ENCODE measurements around the gene ATP8A2. TPM values are rescaled to one million over a fixed set of nuclear protein-coding genes. Genes with fewer than 3 reads are reported as not detected.

The ATP8A2 gene
- total and polyA plus RNA-seq, 2 of the 4 experiments (the other 2 are of a cell fraction) = 0.02 to 0.18 TPM

DNA sequence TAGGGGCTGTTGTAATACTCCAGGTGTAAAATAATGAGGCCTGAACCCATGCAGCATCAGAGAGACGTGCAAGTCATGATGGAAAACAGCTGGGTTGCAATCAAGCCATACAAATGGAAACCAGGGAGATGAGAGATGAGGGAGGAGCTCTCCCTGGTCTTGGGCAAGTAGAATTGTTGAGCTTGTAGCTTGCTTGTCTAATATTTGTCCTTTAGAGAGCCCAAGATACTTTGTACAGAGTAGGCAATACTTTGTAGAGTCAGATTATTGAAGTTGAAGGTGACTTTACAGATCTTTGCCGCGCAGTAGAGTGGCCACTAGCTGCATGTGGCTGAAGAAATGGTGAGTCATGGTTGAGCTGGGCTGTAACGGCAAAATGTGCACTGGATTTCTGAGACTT, 8.3 kb downstream of the ATP8A2 start:
- TF ChIP-seq, protein P1, sequence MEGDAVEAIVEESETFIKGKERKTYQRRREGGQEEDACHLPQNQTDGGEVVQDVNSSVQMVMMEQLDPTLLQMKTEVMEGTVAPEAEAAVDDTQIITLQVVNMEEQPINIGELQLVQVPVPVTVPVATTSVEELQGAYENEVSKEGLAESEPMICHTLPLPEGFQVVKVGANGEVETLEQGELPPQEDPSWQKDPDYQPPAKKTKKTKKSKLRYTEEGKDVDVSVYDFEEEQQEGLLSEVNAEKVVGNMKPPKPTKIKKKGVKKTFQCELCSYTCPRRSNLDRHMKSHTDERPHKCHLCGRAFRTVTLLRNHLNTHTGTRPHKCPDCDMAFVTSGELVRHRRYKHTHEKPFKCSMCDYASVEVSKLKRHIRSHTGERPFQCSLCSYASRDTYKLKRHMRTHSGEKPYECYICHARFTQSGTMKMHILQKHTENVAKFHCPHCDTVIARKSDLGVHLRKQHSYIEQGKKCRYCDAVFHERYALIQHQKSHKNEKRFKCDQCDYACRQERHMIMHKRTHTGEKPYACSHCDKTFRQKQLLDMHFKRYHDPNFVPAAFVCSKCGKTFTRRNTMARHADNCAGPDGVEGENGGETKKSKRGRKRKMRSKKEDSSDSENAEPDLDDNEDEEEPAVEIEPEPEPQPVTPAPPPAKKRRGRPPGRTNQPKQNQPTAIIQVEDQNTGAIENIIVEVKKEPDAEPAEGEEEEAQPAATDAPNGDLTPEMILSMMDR (conservative IDR thresholded peaks at IDR 0.05; ENCODE audit: low read depth, low read length) = no peak
- no peak for TF ChIP-seq RAD21 (IDR thresholded peaks at IDR 0.05; ENCODE audit: low read length)
- no peak for TF ChIP-seq CEBPB (IDR thresholded peaks at IDR 0.05; ENCODE audit: low read depth, low read length)
- TF ChIP-seq, protein P2, sequence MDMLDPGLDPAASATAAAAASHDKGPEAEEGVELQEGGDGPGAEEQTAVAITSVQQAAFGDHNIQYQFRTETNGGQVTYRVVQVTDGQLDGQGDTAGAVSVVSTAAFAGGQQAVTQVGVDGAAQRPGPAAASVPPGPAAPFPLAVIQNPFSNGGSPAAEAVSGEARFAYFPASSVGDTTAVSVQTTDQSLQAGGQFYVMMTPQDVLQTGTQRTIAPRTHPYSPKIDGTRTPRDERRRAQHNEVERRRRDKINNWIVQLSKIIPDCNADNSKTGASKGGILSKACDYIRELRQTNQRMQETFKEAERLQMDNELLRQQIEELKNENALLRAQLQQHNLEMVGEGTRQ (IDR thresholded peaks at IDR 0.05; ENCODE audit: low read depth, low read length) = no peak
- TF ChIP-seq POLR2A (IDR thresholded peaks at IDR 0.05; ENCODE audit: low read depth, low read length) = no peak
- TF ChIP-seq MAFK (IDR thresholded peaks at IDR 0.05; ENCODE audit: low read depth, low read length) = no peak
- TF ChIP-seq RCOR1 (IDR thresholded peaks at IDR 0.05; ENCODE audit: insufficient replicate concordance, low read length) = no peak
- TF ChIP-seq, protein P3, sequence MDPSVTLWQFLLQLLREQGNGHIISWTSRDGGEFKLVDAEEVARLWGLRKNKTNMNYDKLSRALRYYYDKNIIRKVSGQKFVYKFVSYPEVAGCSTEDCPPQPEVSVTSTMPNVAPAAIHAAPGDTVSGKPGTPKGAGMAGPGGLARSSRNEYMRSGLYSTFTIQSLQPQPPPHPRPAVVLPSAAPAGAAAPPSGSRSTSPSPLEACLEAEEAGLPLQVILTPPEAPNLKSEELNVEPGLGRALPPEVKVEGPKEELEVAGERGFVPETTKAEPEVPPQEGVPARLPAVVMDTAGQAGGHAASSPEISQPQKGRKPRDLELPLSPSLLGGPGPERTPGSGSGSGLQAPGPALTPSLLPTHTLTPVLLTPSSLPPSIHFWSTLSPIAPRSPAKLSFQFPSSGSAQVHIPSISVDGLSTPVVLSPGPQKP (IDR thresholded peaks at IDR 0.05; ENCODE audit: borderline replicate concordance, low read depth, low read length) = no peak
- TF ChIP-seq NFE2L2 (IDR thresholded peaks at IDR 0.05; ENCODE audit: low read depth, low read length) = no peak
- no peak overlapping the region for H4K8ac ChIP-seq (ENCODE audit: low read depth in 2 of 2, low read length in 2 of 2)
- no peak overlapping the region for H3K27ac ChIP-seq (ENCODE audit: insufficient read depth, low read length)
- no peaks in the 10 kb centered on the region for H3K9me3 ChIP-seq (ENCODE audit: control insufficient read depth, insufficient read depth, low read length)
- H3K18ac ChIP-seq (ENCODE audit: low read depth, low read length) = no peak overlapping the region
- H3K4ac ChIP-seq (ENCODE audit: low read depth, low read length) = no peak overlapping the region
- H2AFZ ChIP-seq (replicated peaks; ENCODE audit: low read length, poor library complexity) = no peak overlapping the region
- DNase-seq = no peak
- CTCF ChIA-PET = no interaction called here
- no peak overlapping the region for H2BK15ac ChIP-seq (ENCODE audit: low read depth, low read length)
- no peaks in the 10 kb centered on the region for H3K4me1 ChIP-seq (ENCODE audit: control insufficient read depth, insufficient read depth, low read length)
- no peak overlapping the region for H4K91ac ChIP-seq (ENCODE audit: insufficient read depth, low read depth, low read length)
- no peak overlapping the region for H3K9ac ChIP-seq (ENCODE audit: low read depth, low read length)
- no peak overlapping the region for H2AK9ac ChIP-seq (replicated peaks; ENCODE audit: low read depth, low read length, poor library complexity)
- H3K14ac ChIP-seq (replicated peaks; ENCODE audit: low read depth, low read length) = no peak overlapping the region
- no peak overlapping the region for H2BK5ac ChIP-seq (ENCODE audit: low read depth, low read length, poor library complexity, severe bottlenecking)
- H3K79me1 ChIP-seq (ENCODE audit: low read depth in 1 of 2, low read length in 2 of 2) = no peaks in the 10 kb centered on the region
- H4K20me1 ChIP-seq (ENCODE audit: insufficient read depth, low read length) = no peaks in the 10 kb centered on the region
- BruUV-seq (replicated peaks) = no TSS peak
- no CpG with 5 or more reads among the region's 4 CpGs for WGBS, 2 experiments (ENCODE audit: extremely low coverage in 2 of 2, insufficient read length in 1 of 2)
- POLR2A ChIA-PET (ENCODE audit: unreplicated experiment) = no interaction called here
- dilution Hi-C loops (cut with HindIII; ENCODE audit: low sequenced_read_pairs, unreplicated experiment) = no loop called here
- H3K23ac ChIP-seq (ENCODE audit: low read depth, low read length) = no peak overlapping the region
- no peak for ATAC-seq (ENCODE audit: low read depth)
- no peaks in the 10 kb centered on the region for H3K36me3 ChIP-seq (ENCODE audit: control insufficient read depth, insufficient read depth, low read length)
- H3K9me1 ChIP-seq (ENCODE audit: insufficient read depth, low read length) = no peaks in the 10 kb centered on the region
- H2BK20ac ChIP-seq (ENCODE audit: low read depth, low read length) = no peak overlapping the region
- H3K27me3 ChIP-seq (ENCODE audit: control insufficient read depth, insufficient read depth, low read length) = peaks cover 6% of the 10 kb centered on the region
- H4K5ac ChIP-seq (ENCODE audit: low read depth, low read length) = no peak overlapping the region
- in situ Hi-C loops (cut with MboI; ENCODE audit: low sequenced_read_pairs) = loop anchor here (25.0 kb wide), 1 partner anchor 293 kb away; the partner anchor contains the start of gene PABPC3
- H3K4me2 ChIP-seq (ENCODE audit: low read depth, low read length) = no peak overlapping the region
- no peak overlapping the region for H3K56ac ChIP-seq (ENCODE audit: extremely low read depth, insufficient read depth, low read length)
- no peak overlapping the region for H2BK120ac ChIP-seq (ENCODE audit: low read depth, low read length)
- no peak overlapping the region for H3K4me3 ChIP-seq (ENCODE audit: insufficient read depth, low read depth, low read length)
- intact Hi-C loops (cut with micrococcal nuclease) = no loop called here
- H2AK5ac ChIP-seq (ENCODE audit: low read depth, low read length) = no peak overlapping the region
